Mucosa of descending colon (tissue), 3 donors: ENCODE data around the gene CELF4. TPM values are rescaled to one million over a fixed set of nuclear protein-coding genes. Genes with fewer than 3 reads are reported as not detected.

Experiments
- ATAC-seq: fragments of 200-7000 bp; cut with Tn5 transposase; one replicate; pipeline ENCODE4 v1.9.1; 2020; ENCODE audit warnings: mild to moderate bottlenecking, moderate library complexity
- DNase-seq, 3 donors: peaks; one replicate each; pipeline ENCODE4 v3.0.0-alpha.2; 2020
- H3K36me3 ChIP-seq: fragments of 200-600 bp; one replicate; pipeline ENCODE4 v1.8.0; 2021; ENCODE audit warnings: low read depth, mild to moderate bottlenecking
- H3K4me1 ChIP-seq: fragments of 200-600 bp; one replicate; pipeline ENCODE4 v1.8.0; 2021; ENCODE audit warnings: low read depth, mild to moderate bottlenecking
- H3K4me3 ChIP-seq: fragments of 200-600 bp; one replicate; pipeline ENCODE4 v1.8.0; 2021; ENCODE audit warnings: mild to moderate bottlenecking
- H3K9me3 ChIP-seq: fragments of 200-600 bp; one replicate; pipeline ENCODE4 v1.8.0; 2021; ENCODE audit warnings: mild to moderate bottlenecking
- intact Hi-C, 2 donors: fragments of 100-400 bp; cut with DNase I in 1 of 2; cut with micrococcal nuclease in 1 of 2; formaldehyde crosslinking; loops; one replicate each; pipeline versions ENCODE4 v1.11.0 to v1.11.1; 2022; cut with DNase I, micrococcal nuclease
- total RNA-seq, 3 donors: library from RNA; stranded (reverse); fragmentation: NEBNext Ultra II Directional in 2 of 3; extraction: Animal tissue kit (Norgen Biotek cat#: 25700) in 2 of 3; gene quantifications; one replicate each; pipeline versions ENCODE4 v1.2.1 to v1.2.4, GENCODE V29; 2021 to 2023
- TF ChIP-seq, protein P1 (sequence below): fragments of 200-600 bp; IDR thresholded peaks from one replicate; pipeline ENCODE4 v1.8.0; 2022; ENCODE audit warnings: antibody characterized with exemption, mild to moderate bottlenecking
- donor health status: DM: no; HTN: no; CAD: no; lungs with moderate emphysema.
- donor health status: DM: no; HTN: no; CAD: no.
- donor health status: DM: no; HTN: yes; CAD: no.

CELF4 gene
- total RNA-seq, 3 donors from 2014 or later = 0.32 to 4.4 (median 0.72) TPM

GRCh38 chr18:37408676-37409265 is 156.8 kb downstream of the CELF4 start:
- TF ChIP-seq, protein P1, sequence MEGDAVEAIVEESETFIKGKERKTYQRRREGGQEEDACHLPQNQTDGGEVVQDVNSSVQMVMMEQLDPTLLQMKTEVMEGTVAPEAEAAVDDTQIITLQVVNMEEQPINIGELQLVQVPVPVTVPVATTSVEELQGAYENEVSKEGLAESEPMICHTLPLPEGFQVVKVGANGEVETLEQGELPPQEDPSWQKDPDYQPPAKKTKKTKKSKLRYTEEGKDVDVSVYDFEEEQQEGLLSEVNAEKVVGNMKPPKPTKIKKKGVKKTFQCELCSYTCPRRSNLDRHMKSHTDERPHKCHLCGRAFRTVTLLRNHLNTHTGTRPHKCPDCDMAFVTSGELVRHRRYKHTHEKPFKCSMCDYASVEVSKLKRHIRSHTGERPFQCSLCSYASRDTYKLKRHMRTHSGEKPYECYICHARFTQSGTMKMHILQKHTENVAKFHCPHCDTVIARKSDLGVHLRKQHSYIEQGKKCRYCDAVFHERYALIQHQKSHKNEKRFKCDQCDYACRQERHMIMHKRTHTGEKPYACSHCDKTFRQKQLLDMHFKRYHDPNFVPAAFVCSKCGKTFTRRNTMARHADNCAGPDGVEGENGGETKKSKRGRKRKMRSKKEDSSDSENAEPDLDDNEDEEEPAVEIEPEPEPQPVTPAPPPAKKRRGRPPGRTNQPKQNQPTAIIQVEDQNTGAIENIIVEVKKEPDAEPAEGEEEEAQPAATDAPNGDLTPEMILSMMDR = no peak
- H3K9me3 ChIP-seq = no peaks in the 10 kb centered on the region
- no peak overlapping the region for H3K4me3 ChIP-seq
- intact Hi-C loops = no loop called here
- no peaks in the 10 kb centered on the region for H3K4me1 ChIP-seq
- ATAC-seq (no peak), DNase-seq (no peak)
- no peaks in the 10 kb centered on the region for H3K36me3 ChIP-seq

DNA sequence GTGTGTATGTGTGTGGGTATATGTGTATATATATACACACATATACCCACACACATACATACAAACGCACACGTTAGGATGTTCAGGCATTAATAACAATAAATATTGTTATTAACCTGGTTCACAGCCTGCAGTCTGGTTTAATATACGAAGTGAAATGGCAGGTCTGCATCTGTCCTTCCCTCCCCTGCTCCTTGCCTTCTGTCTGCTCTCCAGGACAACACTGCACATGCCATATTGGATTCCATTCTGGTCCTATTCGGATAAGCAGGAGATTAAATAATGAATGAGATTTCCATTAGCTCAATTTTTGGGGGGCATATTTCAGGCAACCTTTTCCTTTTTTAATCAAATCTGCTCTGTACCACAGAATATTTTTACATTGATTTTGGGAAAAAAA is 158.0 kb downstream of the CELF4 start:
- TF ChIP-seq, protein P1 = no peak
- intact Hi-C loops = no loop called here
- H3K4me3 ChIP-seq = no peak overlapping the region
- DNase-seq (no peak), ATAC-seq (no peak)
- H3K36me3 ChIP-seq = no peaks in the 10 kb centered on the region
- no peaks in the 10 kb centered on the region for H3K4me1 ChIP-seq
- H3K9me3 ChIP-seq = no peaks in the 10 kb centered on the region

GRCh38 chr18:37405772-37406171 is 159.8 kb downstream of the CELF4 start:
- Histone ChIP-seq H3K4me1 (no peaks in the 10 kb centered on the region), H3K4me3 (no peak overlapping the region), H3K36me3 (no peaks in the 10 kb centered on the region), H3K9me3 (no peaks in the 10 kb centered on the region)
- TF ChIP-seq, protein P1 = no peak
- DNase-seq (no peak), ATAC-seq (no peak)
- intact Hi-C loops = no loop called here

DNA sequence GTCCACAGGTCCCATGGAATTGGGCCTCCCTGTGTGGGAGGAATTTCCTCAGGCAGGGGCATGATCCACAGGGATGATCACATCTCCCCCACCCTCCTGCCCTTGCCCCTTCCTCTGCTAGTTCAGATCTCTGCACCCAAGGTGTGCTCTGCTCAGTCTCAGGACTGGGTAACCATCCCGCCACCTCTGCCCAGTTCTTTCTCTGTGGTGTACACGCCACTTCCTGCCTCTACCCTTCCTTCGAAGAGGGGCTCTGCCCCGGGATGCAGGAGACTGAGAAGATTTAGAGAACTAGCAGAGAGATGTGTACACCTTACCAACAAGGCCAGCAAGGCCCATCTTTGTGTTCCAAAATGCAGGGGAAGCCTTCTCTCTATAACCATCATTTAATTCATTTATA is 160.4 kb downstream of the CELF4 start:
- TF ChIP-seq, protein P1 = no peak
- no peak for ATAC-seq
- intact Hi-C loops = no loop called here
- H3K9me3 ChIP-seq = no peaks in the 10 kb centered on the region
- no peaks in the 10 kb centered on the region for H3K4me1 ChIP-seq
- no peaks in the 10 kb centered on the region for H3K36me3 ChIP-seq
- DNase-seq = no peak
- H3K4me3 ChIP-seq = no peak overlapping the region

- no peak for DNase-seq
- Histone ChIP-seq H3K4me3 (no peak overlapping the region), H3K36me3 (no peaks in the 10 kb centered on the region), H3K4me1 (no peaks in the 10 kb centered on the region), H3K9me3 (no peaks in the 10 kb centered on the region)
- no peak for ATAC-seq
- intact Hi-C loops = no loop called here
- TF ChIP-seq, protein P1 = no peak
Observed at GRCh38 chr18:37403788-37404187, 161.8 kb downstream of the CELF4 start.
